HG03135 (cell line): Measurements from ENCODE around the gene MAPKAPK3.
A peak's percentile ranks its signal among the peaks of the same experiment; 100 is the strongest.

Experiments used
- ATAC-seq: cut with Tn5 transposase; IDR thresholded peaks from one replicate; pipeline ENCODE4 v1.9.1; 2021; ENCODE audit warnings: mild to moderate bottlenecking, moderate library complexity; ENCODE audit not compliant: unreplicated experiment

The MAPKAPK3 gene

DNA sequence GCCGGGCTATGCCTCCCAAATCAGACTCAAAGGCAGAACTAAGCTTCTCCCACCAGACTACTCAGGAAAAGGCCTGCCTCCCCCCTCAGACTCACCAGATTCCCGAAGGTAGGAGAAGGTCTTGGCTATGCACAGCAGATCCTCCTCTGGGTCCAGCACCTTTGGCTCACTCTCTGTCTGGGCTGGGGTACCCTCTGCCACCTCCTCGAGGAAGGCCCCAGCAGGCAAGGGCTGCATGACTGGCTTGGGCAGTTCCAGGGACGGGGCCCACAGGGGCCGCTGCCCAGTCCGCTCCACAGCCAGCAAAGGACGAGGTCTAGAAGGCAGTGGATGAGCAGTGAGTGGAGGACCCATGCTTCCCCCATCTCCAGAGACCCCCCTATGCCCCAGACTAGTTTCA, 8.7 kb upstream of the MAPKAPK3 start:
- no peak for ATAC-seq

- no peak for ATAC-seq
Measured at GRCh38 chr3:50609071-50609762, 7.7 kb upstream of the MAPKAPK3 start.

- ATAC-seq = no peak
Measured at GRCh38 chr3:50609763-50610085, 7.2 kb upstream of the MAPKAPK3 start.

DNA sequence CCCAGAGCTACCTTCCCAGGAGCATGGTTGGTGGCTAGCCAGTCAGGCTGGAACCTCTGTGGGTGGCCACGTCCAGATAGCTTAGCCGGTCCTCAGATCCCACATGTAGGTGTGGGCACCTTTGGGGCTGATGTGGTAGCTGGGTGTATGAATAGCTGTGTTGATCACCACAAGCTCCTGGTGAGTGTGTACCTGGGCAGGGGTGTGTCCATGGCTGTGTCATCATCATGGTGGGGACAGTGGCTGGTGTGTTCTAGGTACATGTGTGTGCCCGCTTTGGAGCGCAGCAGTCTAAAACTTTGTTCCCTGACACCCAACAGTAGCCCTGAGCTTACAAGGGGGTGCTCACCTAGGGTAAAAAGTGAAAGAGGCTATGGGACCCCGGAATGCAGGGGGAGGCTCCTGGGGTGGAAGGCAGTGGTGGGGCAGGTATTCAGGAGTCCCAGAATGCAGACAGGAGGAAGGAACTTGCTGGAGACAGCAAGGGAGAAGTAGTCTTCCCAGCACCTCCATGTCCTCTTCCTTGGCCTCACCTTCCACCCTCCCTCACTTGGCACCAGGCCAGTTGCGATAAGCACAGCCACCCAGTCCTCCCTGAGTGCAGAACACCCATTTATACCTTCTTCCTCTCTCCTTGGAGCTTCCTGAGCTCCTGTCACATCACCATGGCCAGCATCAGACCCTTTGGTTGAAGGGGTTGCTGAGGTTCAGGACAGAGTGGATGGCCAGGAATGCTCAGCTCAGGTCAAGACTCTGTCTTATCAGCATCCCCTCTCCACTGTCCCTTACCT, 6.6 kb upstream of the MAPKAPK3 start:
- ATAC-seq = no peak

DNA sequence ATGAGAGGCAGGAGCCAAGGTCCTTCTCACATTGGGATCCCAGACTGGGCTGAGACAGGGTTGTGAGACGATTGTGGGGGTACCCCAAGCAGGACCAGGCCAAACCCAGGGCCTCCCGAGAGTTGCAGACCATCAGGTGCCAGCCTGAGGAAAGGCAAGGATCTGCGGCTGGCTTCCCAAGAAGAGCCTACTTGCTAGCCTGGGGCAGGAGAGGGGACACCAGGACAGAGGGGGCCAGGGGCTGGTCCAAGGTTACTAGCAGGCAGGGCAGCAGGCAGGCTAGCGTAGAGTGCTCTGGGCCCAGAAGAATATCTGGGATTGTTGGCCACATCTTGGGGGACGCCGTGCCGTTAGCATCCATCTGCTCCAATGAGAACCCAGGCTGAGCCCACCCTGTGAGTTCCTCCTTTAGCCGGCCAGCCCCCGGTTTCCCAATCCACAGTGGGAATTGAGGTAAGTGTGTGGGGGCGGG, 5.9 kb upstream of the MAPKAPK3 start:
- no peak for ATAC-seq

DNA sequence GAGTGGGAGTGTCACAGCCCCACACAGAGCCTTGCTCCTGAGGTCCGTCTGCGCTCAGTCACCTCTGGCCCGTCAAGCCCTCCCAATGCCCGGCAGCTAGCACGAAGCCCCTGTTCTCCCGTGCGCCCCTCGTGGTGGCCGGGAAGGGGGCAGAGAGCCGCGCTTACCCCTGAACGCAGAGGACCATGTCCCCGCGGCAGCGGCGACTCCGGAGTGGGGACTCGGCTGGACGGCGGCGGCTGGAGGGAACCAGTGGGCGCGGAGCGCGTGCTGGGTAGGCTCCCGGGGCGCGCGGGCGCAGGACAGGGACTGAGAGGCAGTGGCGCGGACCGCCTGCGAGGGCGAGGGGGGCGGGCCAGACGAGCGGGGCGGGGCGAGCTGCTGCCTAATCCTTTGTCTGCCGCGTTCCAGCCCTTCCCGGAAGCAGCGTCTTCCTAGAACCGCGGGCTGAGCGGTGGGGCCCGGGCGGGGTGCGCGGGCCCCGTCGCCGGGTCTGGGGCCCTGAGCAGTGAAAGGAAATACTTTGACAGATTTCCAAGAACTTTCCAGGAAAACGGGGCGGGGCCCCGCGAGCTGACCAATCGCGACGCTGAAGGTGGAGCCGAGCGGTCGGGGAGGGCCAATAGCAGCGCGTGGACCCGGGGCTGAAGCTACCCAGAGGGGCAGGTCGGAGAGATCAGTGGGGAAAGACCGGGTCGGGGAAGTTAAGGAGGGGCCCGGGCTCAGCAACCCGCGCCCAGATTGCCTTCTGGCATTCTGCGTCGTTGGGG, 5.3 kb upstream of the MAPKAPK3 start, which contains the start of gene CISH:
Gene CISH, minus strand, starts transcription at position 311 of the 770 bp plus-strand sequence. Its CDS starts 124 bp downstream, at position 187.
- peak; percentile 70 for ATAC-seq

DNA sequence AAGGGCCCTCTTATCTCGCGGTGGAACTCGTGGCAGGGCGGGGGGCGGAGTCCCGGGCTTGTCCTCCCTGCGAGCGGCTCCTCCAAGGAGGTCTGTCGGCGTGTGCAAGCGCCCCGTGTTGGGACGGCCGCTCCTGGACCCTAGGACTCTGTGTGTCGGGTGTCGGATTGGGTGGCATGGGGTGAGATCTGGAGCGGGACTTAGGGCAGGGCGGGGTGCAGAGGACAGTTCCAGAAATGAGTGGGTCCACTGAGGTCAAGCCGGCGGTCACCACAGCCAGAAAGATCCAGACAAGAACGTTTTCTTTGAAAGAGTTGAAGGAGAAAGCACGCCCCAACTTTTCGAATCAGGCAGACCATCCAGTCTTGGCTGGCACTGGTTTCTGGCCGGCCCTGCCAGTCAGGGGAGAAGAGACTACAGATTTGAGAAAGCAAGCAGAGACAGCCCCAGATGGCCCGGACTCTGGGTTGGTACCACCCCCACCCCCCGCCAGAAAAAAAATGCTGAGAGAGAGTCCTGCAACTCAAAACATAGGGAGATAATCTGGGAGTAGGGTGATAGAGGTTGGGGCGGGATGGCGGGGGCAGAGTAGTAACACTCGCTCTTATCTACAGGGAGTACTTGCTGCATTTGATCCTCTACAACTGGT, 4.6 kb upstream of the MAPKAPK3 start:
- ATAC-seq = peak; percentile 3

DNA sequence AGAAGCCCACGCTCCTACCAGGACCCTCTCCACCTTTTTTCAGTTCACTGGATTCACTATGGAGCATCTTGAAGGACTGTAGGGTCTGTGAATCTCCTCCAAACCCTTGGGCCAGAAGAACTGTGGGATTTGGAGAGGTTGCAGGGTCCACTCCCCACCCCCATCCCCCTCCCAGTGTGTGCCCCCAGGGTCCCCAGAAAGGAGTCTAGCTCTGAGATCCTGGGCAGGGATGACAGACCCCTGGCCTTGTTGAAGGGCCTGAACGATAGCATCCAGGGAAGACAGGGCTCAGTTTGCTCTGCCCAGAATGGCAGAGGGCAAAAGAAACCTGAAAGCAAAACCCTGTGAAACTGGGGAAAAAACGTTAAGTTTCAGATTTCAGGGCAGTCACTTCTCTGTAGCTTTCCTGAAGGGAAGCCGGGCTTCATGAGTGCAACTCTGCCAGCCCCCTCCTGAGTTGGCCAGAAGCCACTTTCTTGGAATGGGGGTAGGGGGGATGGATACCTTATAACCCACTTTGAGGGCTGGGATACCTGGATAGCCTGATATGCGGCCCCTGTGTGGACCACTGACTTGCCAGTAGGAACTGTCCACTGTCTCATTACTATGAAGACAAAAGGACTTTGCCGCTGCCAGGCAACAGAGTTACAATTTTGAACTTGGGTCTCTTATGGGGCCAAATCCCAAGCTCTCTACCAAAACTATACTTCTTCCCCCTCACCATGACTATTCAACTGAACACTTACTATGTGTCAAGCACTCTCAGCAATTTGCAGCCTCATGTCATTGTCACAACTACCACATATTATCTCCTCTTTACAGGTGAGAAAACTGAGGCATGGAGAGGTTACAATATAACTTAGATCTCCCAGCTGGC, 3.7 kb upstream of the MAPKAPK3 start:
- no peak for ATAC-seq

DNA sequence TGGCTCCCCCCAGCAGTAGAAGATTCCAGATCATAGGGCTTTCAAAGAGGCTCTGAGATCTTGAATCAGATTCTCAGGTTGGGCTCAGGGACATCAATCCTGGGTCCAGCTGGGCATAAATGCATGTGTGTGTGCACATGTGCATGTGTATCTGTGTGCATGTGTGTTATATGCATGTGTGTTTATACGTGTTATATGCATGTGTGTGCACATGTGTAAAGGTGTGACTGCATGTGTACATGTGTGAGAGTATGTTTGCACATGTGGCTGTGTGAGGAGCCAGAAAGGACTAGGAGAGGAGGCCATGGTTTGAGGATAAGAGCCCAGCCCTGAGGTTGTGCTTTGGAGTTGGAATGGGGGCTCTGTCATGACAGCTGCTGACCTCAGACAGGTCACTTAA, 1.8 kb upstream of the MAPKAPK3 start:
- no peak for ATAC-seq

DNA sequence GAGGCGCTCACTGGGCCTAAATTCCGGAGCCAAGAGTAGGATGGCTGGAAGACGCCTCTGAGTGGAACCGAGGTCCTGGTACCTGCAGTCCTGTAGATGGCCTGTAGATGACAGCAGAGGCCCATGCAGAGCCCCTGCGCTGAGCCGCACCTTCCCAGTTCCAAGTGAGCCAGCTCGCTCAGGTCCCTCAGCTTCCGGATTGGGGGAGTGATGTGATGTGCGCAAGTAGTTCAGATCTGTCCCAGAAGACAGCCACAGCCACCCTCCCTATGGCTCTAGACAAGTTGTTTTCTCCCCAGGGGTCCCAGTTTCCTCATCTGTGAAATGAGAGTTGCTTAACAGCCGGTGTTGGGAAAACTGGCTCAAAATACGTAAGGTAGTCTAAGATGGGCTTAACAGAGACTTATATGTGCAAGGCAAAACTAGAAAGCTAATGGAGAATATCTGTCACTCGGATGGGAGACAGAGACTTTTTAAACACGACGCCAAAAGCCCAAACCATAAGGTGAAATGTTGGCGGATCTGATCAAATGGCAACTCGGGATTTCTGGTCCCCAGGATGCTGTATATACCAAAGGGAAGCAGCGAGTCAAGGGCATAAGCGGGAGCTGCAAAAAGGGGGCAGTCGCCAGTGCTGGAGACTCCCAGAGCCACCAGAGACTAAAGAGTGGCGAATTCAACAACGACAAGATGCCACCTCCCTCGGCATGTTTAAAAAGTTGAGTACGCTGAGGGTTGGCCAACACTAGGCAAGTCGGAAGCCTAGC, 765 bp upstream of the MAPKAPK3 start:
- ATAC-seq = peak; percentile 33

- peak; percentile 58 for ATAC-seq
Measured at GRCh38 chr3:50616770-50617095, 218 bp upstream of the MAPKAPK3 start.

GRCh38 chr3:50617911-50618481, 1.0 kb downstream of the MAPKAPK3 start:
- no peak for ATAC-seq

- no peak for ATAC-seq
Measured at GRCh38 chr3:50620420-50620819, 3.5 kb downstream of the MAPKAPK3 start.

GRCh38 chr3:50620820-50621219, 3.9 kb downstream of the MAPKAPK3 start:
- no peak for ATAC-seq

GRCh38 chr3:50622881-50623280, 5.9 kb downstream of the MAPKAPK3 start:
- ATAC-seq = no peak

DNA sequence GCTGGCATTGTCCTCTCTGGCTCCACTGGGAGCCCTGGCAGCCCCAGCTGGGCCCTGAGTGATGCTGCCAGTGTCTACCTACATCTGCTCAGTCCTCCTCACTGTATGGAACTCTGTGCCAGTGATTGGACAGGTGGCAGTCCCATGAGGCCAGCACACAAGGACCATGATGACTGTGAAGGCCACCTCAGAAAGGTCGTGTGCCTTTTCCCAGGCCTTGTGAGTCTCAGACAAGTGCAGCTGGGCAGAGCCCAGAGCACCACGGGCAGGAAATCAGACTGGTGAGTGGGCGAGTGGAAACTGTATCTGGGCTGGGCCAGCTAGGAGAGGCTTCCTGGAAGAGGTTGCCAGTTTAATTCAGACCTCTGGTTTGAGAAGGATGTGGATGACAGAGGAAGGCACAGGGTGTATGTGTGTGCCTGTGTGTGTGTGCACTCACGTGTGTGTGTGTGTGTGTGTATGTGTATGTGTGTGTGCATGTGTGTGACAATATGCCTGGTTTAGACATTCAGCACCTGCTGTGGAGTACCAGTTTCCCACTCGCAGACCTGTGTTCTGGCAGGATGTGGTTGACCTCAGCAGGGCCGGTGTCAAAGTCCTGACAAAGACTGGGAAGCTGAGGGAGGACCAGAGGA, 7.0 kb downstream of the MAPKAPK3 start:
- ATAC-seq = no peak

- ATAC-seq = no peak
Measured at GRCh38 chr3:50624634-50625033, 7.7 kb downstream of the MAPKAPK3 start.
